ENCODE results near the gene LRMDA.

The LRMDA gene

GRCh38 chr10:76229341-76229740 is 797.9 kb downstream of the LRMDA start:
- 93% methylated on average over 4 of the region's 5 CpGs for WGBS
- H4K91ac ChIP-seq (ENCODE audit: low read length), result no peak overlapping the region
- no peaks in the 10 kb centered on the region for H3K36me3 ChIP-seq (ENCODE audit: control insufficient read depth in 1 of 2, insufficient read depth in 2 of 2, low read depth in 1 of 2, low read length in 2 of 2)

GRCh38 chr10:76230921-76231285 is 799.5 kb downstream of the LRMDA start:
- WGBS, result 21% methylated on average over 1 of the region's 1 CpG
- no peak overlapping the region for H3K18ac ChIP-seq (ENCODE audit: low read depth in 1 of 2, low read length in 2 of 2)

More at GRCh38 chr10:76229341-76229740, 797.9 kb downstream of the LRMDA start:
- no peaks in the 10 kb centered on the region for H3K9me3 ChIP-seq (ENCODE audit: control insufficient read depth, low read length)
- H3K9ac ChIP-seq (ENCODE audit: low read length), result no peak overlapping the region
- peak overlapping the region in 1 of 2 experiments; percentile 54 for H3K4ac ChIP-seq (ENCODE audit: low read depth in 1 of 2, low read length in 2 of 2)
- no peak overlapping the region for H2BK120ac ChIP-seq (ENCODE audit: low read depth, low read length)
- H2BK5ac ChIP-seq (ENCODE audit: low read depth, low read length, poor library complexity, severe bottlenecking), result no peak overlapping the region
- peak overlapping the region in 1 of 2 experiments; percentile 60 for H2BK12ac ChIP-seq (ENCODE audit: low read length in 2 of 2)
- no peaks in the 10 kb centered on the region for H3K79me1 ChIP-seq (replicated peaks; ENCODE audit: low read length, poor library complexity, severe bottlenecking)
- H3K27ac ChIP-seq (ENCODE audit: low read length, poor library complexity, severe bottlenecking), result no peak overlapping the region
- no peak overlapping the region for H2BK15ac ChIP-seq (ENCODE audit: low read depth, poor library complexity, severe bottlenecking)
- no peaks in the 10 kb centered on the region for H3K27me3 ChIP-seq (ENCODE audit: control insufficient read depth in 1 of 2, insufficient read depth in 1 of 2, low read length in 2 of 2)
- H3K14ac ChIP-seq (ENCODE audit: low read length in 2 of 2), result no peak overlapping the region
- H3K4me3 ChIP-seq (ENCODE audit: insufficient read depth in 1 of 2, low read depth in 1 of 2, low read length in 2 of 2), result no peak overlapping the region
- H2AK5ac ChIP-seq (ENCODE audit: low read length, severe bottlenecking), result no peak overlapping the region
- DNase-seq, result no peak
- H4K8ac ChIP-seq (ENCODE audit: low read length), result no peak overlapping the region
- peak overlapping the region; percentile 25 to 72 for H3K18ac ChIP-seq (ENCODE audit: low read depth in 1 of 2, low read length in 2 of 2)
- no peak overlapping the region for H3K4me2 ChIP-seq (ENCODE audit: low read length, poor library complexity, severe bottlenecking)
- H3K4me1 ChIP-seq (ENCODE audit: control insufficient read depth, insufficient read depth, low read depth, low read length), result no peaks in the 10 kb centered on the region
- no peak overlapping the region for H2AFZ ChIP-seq (ENCODE audit: low read depth, low read length)
- H3K23ac ChIP-seq (ENCODE audit: low read length in 2 of 2), result no peak overlapping the region

GRCh38 chr10:76231286-76231934 is 800.0 kb downstream of the LRMDA start:
- H4K91ac ChIP-seq (ENCODE audit: low read length), result no peak overlapping the region
- H3K36me3 ChIP-seq (ENCODE audit: control insufficient read depth in 1 of 2, insufficient read depth in 2 of 2, low read depth in 1 of 2, low read length in 2 of 2), result no peaks in the 10 kb centered on the region
- H3K4me1 ChIP-seq (ENCODE audit: control insufficient read depth, insufficient read depth, low read depth, low read length), result no peaks in the 10 kb centered on the region
- no peak overlapping the region for H3K4me3 ChIP-seq (ENCODE audit: insufficient read depth in 1 of 2, low read depth in 1 of 2, low read length in 2 of 2)
- no peak overlapping the region for H2BK5ac ChIP-seq (ENCODE audit: low read depth, low read length, poor library complexity, severe bottlenecking)
- no peak overlapping the region for H3K27ac ChIP-seq (ENCODE audit: low read length, poor library complexity, severe bottlenecking)
- 3% methylated on average over 2 of the region's 2 CpGs for WGBS
- no peak overlapping the region for H3K9ac ChIP-seq (ENCODE audit: low read length)
- no peak overlapping the region for H2AFZ ChIP-seq (ENCODE audit: low read depth, low read length)
- H3K4ac ChIP-seq (ENCODE audit: low read depth in 1 of 2, low read length in 2 of 2), result no peak overlapping the region
- no peak overlapping the region for H3K18ac ChIP-seq (ENCODE audit: low read depth in 1 of 2, low read length in 2 of 2)
- DNase-seq, result peak; percentile 47
- no peaks in the 10 kb centered on the region for H3K79me1 ChIP-seq (replicated peaks; ENCODE audit: low read length, poor library complexity, severe bottlenecking)
- H4K8ac ChIP-seq (ENCODE audit: low read length), result peak overlapping the region; percentile 67
- no peak overlapping the region for H2BK120ac ChIP-seq (ENCODE audit: low read depth, low read length)
- no peak overlapping the region for H3K23ac ChIP-seq (ENCODE audit: low read length in 2 of 2)
- H3K9me3 ChIP-seq (ENCODE audit: control insufficient read depth, low read length), result no peaks in the 10 kb centered on the region
- peak overlapping the region in 1 of 2 experiments; percentile 54 for H2BK12ac ChIP-seq (ENCODE audit: low read length in 2 of 2)
- H3K27me3 ChIP-seq (ENCODE audit: control insufficient read depth in 1 of 2, insufficient read depth in 1 of 2, low read length in 2 of 2), result no peaks in the 10 kb centered on the region
- no peak overlapping the region for H3K14ac ChIP-seq (ENCODE audit: low read length in 2 of 2)
- no peak overlapping the region for H2BK15ac ChIP-seq (ENCODE audit: low read depth, poor library complexity, severe bottlenecking)
- H3K4me2 ChIP-seq (ENCODE audit: low read length, poor library complexity, severe bottlenecking), result no peak overlapping the region
- no peak overlapping the region for H2AK5ac ChIP-seq (ENCODE audit: low read length, severe bottlenecking)

More at GRCh38 chr10:76230921-76231285, 799.5 kb downstream of the LRMDA start:
- H3K27ac ChIP-seq (ENCODE audit: low read length, poor library complexity, severe bottlenecking), result no peak overlapping the region
- H3K14ac ChIP-seq (ENCODE audit: low read length in 2 of 2), result no peak overlapping the region
- no peaks in the 10 kb centered on the region for H3K27me3 ChIP-seq (ENCODE audit: control insufficient read depth in 1 of 2, insufficient read depth in 1 of 2, low read length in 2 of 2)
- H3K4ac ChIP-seq (ENCODE audit: low read depth in 1 of 2, low read length in 2 of 2), result no peak overlapping the region
- no peak overlapping the region for H2AFZ ChIP-seq (ENCODE audit: low read depth, low read length)
- H4K8ac ChIP-seq (ENCODE audit: low read length), result no peak overlapping the region
- no peak overlapping the region for H2BK5ac ChIP-seq (ENCODE audit: low read depth, low read length, poor library complexity, severe bottlenecking)
- H3K4me2 ChIP-seq (ENCODE audit: low read length, poor library complexity, severe bottlenecking), result no peak overlapping the region
- H2BK120ac ChIP-seq (ENCODE audit: low read depth, low read length), result no peak overlapping the region
- no peak overlapping the region for H4K91ac ChIP-seq (ENCODE audit: low read length)
- no peaks in the 10 kb centered on the region for H3K79me1 ChIP-seq (replicated peaks; ENCODE audit: low read length, poor library complexity, severe bottlenecking)
- no peak overlapping the region for H2BK15ac ChIP-seq (ENCODE audit: low read depth, poor library complexity, severe bottlenecking)
- H3K9ac ChIP-seq (ENCODE audit: low read length), result no peak overlapping the region
- no peak for DNase-seq
- no peak overlapping the region for H3K23ac ChIP-seq (ENCODE audit: low read length in 2 of 2)
- H2AK5ac ChIP-seq (ENCODE audit: low read length, severe bottlenecking), result no peak overlapping the region
- H3K36me3 ChIP-seq (ENCODE audit: control insufficient read depth in 1 of 2, insufficient read depth in 2 of 2, low read depth in 1 of 2, low read length in 2 of 2), result no peaks in the 10 kb centered on the region
- H3K4me3 ChIP-seq (ENCODE audit: insufficient read depth in 1 of 2, low read depth in 1 of 2, low read length in 2 of 2), result no peak overlapping the region
- no peaks in the 10 kb centered on the region for H3K9me3 ChIP-seq (ENCODE audit: control insufficient read depth, low read length)
- H3K4me1 ChIP-seq (ENCODE audit: control insufficient read depth, insufficient read depth, low read depth, low read length), result no peaks in the 10 kb centered on the region
- no peak overlapping the region for H2BK12ac ChIP-seq (ENCODE audit: low read length in 2 of 2)

DNA sequence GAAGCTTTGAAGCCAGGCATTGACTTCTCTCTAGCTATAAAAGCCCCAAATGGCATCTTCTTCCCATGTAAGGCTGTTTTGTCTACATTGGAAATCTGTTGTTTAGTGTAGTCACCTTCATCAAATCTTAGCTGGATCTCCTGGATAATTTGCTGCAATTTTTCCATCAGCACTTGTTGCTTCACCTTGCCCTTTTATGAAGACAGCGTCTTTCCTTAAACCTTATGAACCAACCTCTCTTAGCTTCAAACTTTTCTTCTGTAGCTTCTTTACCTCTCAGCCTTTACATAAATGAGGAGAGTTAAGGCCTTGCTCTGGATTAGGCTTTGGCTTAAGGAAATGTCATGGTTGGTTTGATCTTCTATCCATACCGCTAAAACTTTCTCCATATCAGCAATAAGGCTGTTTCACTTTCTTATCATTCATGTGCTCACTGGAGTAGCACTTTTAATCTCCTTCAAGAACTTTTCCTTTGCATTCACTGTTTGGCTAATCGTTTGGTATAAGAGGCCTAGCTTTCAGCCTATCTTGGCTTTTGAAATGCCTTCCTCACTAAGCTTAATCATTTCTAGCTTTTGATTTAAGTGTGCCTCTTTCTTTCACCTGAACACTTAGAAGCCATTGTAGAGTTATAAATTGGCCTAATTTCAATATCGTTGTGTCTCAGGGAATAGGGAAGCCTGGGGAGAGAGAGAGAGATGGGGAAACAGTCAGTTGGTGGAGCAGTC is 803.2 kb downstream of the LRMDA start:
- Histone ChIP-seq H3K4me3 (ENCODE audit: insufficient read depth in 1 of 2, low read depth in 1 of 2, low read length in 2 of 2) (no peak overlapping the region), H3K27me3 (ENCODE audit: control insufficient read depth in 1 of 2, insufficient read depth in 1 of 2, low read length in 2 of 2) (no peaks in the 10 kb centered on the region), H4K91ac (ENCODE audit: low read length) (no peak overlapping the region), H3K9me3 (ENCODE audit: control insufficient read depth, low read length) (no peaks in the 10 kb centered on the region), H2AFZ (ENCODE audit: low read depth, low read length) (no peak overlapping the region), H2AK5ac (ENCODE audit: low read length, severe bottlenecking) (no peak overlapping the region), H3K14ac (ENCODE audit: low read length in 2 of 2) (no peak overlapping the region), H3K4me2 (ENCODE audit: low read length, poor library complexity, severe bottlenecking) (no peak overlapping the region), H3K36me3 (ENCODE audit: control insufficient read depth in 1 of 2, insufficient read depth in 2 of 2, low read depth in 1 of 2, low read length in 2 of 2) (no peaks in the 10 kb centered on the region), H2BK12ac (ENCODE audit: low read length in 2 of 2) (peak overlapping the region; percentile 30 to 63), H4K8ac (ENCODE audit: low read length) (no peak overlapping the region), H3K4ac (ENCODE audit: low read depth in 1 of 2, low read length in 2 of 2) (no peak overlapping the region), H3K27ac (ENCODE audit: low read length, poor library complexity, severe bottlenecking) (no peak overlapping the region), H2BK120ac (ENCODE audit: low read depth, low read length) (no peak overlapping the region), H2BK15ac (ENCODE audit: low read depth, poor library complexity, severe bottlenecking) (no peak overlapping the region), H3K79me1 (replicated peaks; ENCODE audit: low read length, poor library complexity, severe bottlenecking) (no peaks in the 10 kb centered on the region), H3K9ac (ENCODE audit: low read length) (no peak overlapping the region), H2BK5ac (ENCODE audit: low read depth, low read length, poor library complexity, severe bottlenecking) (no peak overlapping the region), H3K23ac (ENCODE audit: low read length in 2 of 2) (no peak overlapping the region), H3K4me1 (ENCODE audit: control insufficient read depth, insufficient read depth, low read depth, low read length) (no peaks in the 10 kb centered on the region), H3K18ac (ENCODE audit: low read depth in 1 of 2, low read length in 2 of 2) (peak overlapping the region in 1 of 2 experiments; percentile 37)
- no peak for DNase-seq
- 92% methylated on average over 3 of the region's 4 CpGs for WGBS

Data from mesenchymal stem cell (in vitro differentiated cells and primary cell).